Measurements from ENCODE around the gene ASIC4.

Gene ASIC4

GRCh38 chr2:219538504-219538951 lies 24.2 kb downstream of the ASIC4 start:
- Mint-ChIP-seq H3K4me1 (peaks cover 7 to 19% of the 10 kb centered on the region in 2 donors), H3K4me3 (no peak overlapping the region), H3K27ac (no peak overlapping the region), H3K27me3 (peaks cover 47 to 80% of the 10 kb centered on the region in 2 donors), H3K9me3 (no peaks in the 10 kb centered on the region), H3K36me3 (peaks cover 24 to 36% of the 10 kb centered on the region in 2 donors)
- ATAC-seq (replicated peaks) = no peak
- DNase-seq = no peak

- Mint-ChIP-seq H3K27me3 (peaks cover 46 to 80% of the 10 kb centered on the region in 2 donors), H3K4me1 (peaks cover 7 to 20% of the 10 kb centered on the region in 2 donors), H3K4me3 (no peak overlapping the region), H3K27ac (no peak overlapping the region), H3K36me3 (peaks cover 24 to 36% of the 10 kb centered on the region in 2 donors), H3K9me3 (no peaks in the 10 kb centered on the region)
- DNase-seq (no peak), ATAC-seq (replicated peaks) (no peak)
Measured at GRCh38 chr2:219538956-219539788, 24.9 kb downstream of the ASIC4 start.

- ATAC-seq (replicated peaks) = no peak
- Mint-ChIP-seq H3K27me3 (peaks cover 54 to 88% of the 10 kb centered on the region in 2 donors), H3K9me3 (no peaks in the 10 kb centered on the region), H3K36me3 (peaks cover 24 to 36% of the 10 kb centered on the region in 2 donors), H3K27ac (no peak overlapping the region), H3K4me1 (peaks cover 14 to 29% of the 10 kb centered on the region in 2 donors), H3K4me3 (no peak overlapping the region)
- no peak for DNase-seq
Measured at GRCh38 chr2:219539926-219540678, 25.8 kb downstream of the ASIC4 start.

- Mint-ChIP-seq H3K4me3 (no peak overlapping the region), H3K27me3 (peaks cover 49 to 88% of the 10 kb centered on the region in 2 donors), H3K36me3 (peaks cover 24 to 36% of the 10 kb centered on the region in 2 donors), H3K4me1 (peaks cover 14 to 29% of the 10 kb centered on the region in 2 donors), H3K27ac (peak overlapping the region; percentile 3), H3K9me3 (no peaks in the 10 kb centered on the region)
- ATAC-seq (replicated peaks) (no peak), DNase-seq (no peak)
Measured at GRCh38 chr2:219540784-219541504, 26.7 kb downstream of the ASIC4 start.

GRCh38 chr2:219541611-219542180 lies 27.4 kb downstream of the ASIC4 start:
- Mint-ChIP-seq H3K27me3 (peaks cover 50 to 88% of the 10 kb centered on the region in 2 donors), H3K9me3 (no peaks in the 10 kb centered on the region), H3K4me1 (peaks cover 14 to 29% of the 10 kb centered on the region in 2 donors), H3K4me3 (peak overlapping the region; percentile 29 to 64), H3K36me3 (peaks cover 24 to 36% of the 10 kb centered on the region in 2 donors), H3K27ac (no peak overlapping the region)
- ATAC-seq (replicated peaks) (peak; percentile 65 to 72), DNase-seq (peak; percentile 82)

- peaks cover 55 to 86% of the 10 kb centered on the region in 2 donors for H3K27me3 Mint-ChIP-seq
- peak; percentile 12 for DNase-seq
- H3K36me3 Mint-ChIP-seq = peaks cover 21 to 34% of the 10 kb centered on the region in 2 donors
- no peaks in the 10 kb centered on the region for H3K9me3 Mint-ChIP-seq
- ATAC-seq (replicated peaks) = peak; percentile 58 to 59
- H3K4me1 Mint-ChIP-seq = peaks cover 14 to 29% of the 10 kb centered on the region in 2 donors
- no peak overlapping the region for H3K27ac Mint-ChIP-seq
- peak overlapping the region; percentile 83 to 84 for H3K4me3 Mint-ChIP-seq
Measured at GRCh38 chr2:219542931-219543595, 28.8 kb downstream of the ASIC4 start.

- peaks cover 17 to 29% of the 10 kb centered on the region in 2 donors for H3K36me3 Mint-ChIP-seq
- H3K9me3 Mint-ChIP-seq = no peaks in the 10 kb centered on the region
- peaks cover 14 to 29% of the 10 kb centered on the region in 2 donors for H3K4me1 Mint-ChIP-seq
- H3K27ac Mint-ChIP-seq = peak within 1 kb of the TSS; percentile 90
- peak within 1 kb of the TSS; percentile 83 to 84 for H3K4me3 Mint-ChIP-seq
- peak; percentile 92 for DNase-seq
- peaks cover 58 to 87% of the 10 kb centered on the region in 2 donors for H3K27me3 Mint-ChIP-seq
- peak; percentile 79 to 81 for ATAC-seq (replicated peaks)
Measured at GRCh38 chr2:219543596-219544358, 29.5 kb downstream of the ASIC4 start, which contains the start of the genes CHPF and TMEM198. CHPF (minus strand) TSS chr2:219543809; CDS start chr2:219543538, 271 bp downstream. TMEM198 (plus strand) TSS chr2:219544028; CDS start chr2:219544728, 700 bp downstream.

- Mint-ChIP-seq H3K27ac (peak overlapping the region; percentile 90), H3K4me1 (peaks cover 14 to 29% of the 10 kb centered on the region in 2 donors), H3K4me3 (peak overlapping the region; percentile 83 to 84), H3K27me3 (peaks cover 58 to 87% of the 10 kb centered on the region in 2 donors), H3K36me3 (peaks cover 9 to 21% of the 10 kb centered on the region in 2 donors), H3K9me3 (no peaks in the 10 kb centered on the region)
- ATAC-seq (replicated peaks) (no peak), DNase-seq (no peak)
Measured at GRCh38 chr2:219544567-219544966, 30.3 kb downstream of the ASIC4 start.

- H3K27ac Mint-ChIP-seq = no peak overlapping the region
- peaks cover 56 to 87% of the 10 kb centered on the region in 2 donors for H3K27me3 Mint-ChIP-seq
- no peak for ATAC-seq (replicated peaks)
- no peak for DNase-seq
- no peak overlapping the region for H3K4me3 Mint-ChIP-seq
- H3K4me1 Mint-ChIP-seq = peaks cover 14 to 29% of the 10 kb centered on the region in 2 donors
- peaks cover 8 to 13% of the 10 kb centered on the region in 2 donors for H3K36me3 Mint-ChIP-seq
- no peaks in the 10 kb centered on the region for H3K9me3 Mint-ChIP-seq
Measured at GRCh38 chr2:219545295-219545942, 31.1 kb downstream of the ASIC4 start.

GRCh38 chr2:219545943-219546352 lies 31.7 kb downstream of the ASIC4 start:
- no peak overlapping the region for H3K27ac Mint-ChIP-seq
- peaks cover 56 to 87% of the 10 kb centered on the region in 2 donors for H3K27me3 Mint-ChIP-seq
- H3K4me3 Mint-ChIP-seq = no peak overlapping the region
- H3K4me1 Mint-ChIP-seq = peaks cover 16 to 29% of the 10 kb centered on the region in 2 donors
- DNase-seq = no peak
- peaks cover 5 to 12% of the 10 kb centered on the region in 2 donors for H3K36me3 Mint-ChIP-seq
- no peaks in the 10 kb centered on the region for H3K9me3 Mint-ChIP-seq
- no peak for ATAC-seq (replicated peaks)

GRCh38 chr2:219547621-219548020 lies 33.3 kb downstream of the ASIC4 start:
- Mint-ChIP-seq H3K27me3 (peaks cover 63 to 85% of the 10 kb centered on the region in 2 donors), H3K4me1 (peaks cover 18 to 26% of the 10 kb centered on the region in 2 donors), H3K9me3 (no peaks in the 10 kb centered on the region), H3K4me3 (no peak overlapping the region), H3K27ac (no peak overlapping the region), H3K36me3 (peaks cover 0 to 7% of the 10 kb centered on the region in 2 donors)
- DNase-seq = no peak
- ATAC-seq (replicated peaks) = no peak

- ATAC-seq (replicated peaks) (no peak), DNase-seq (no peak)
- Mint-ChIP-seq H3K27me3 (peaks cover 71 to 91% of the 10 kb centered on the region in 2 donors), H3K36me3 (peaks cover 0 to 7% of the 10 kb centered on the region in 2 donors), H3K27ac (no peak overlapping the region), H3K4me3 (no peak overlapping the region), H3K4me1 (peaks cover 15 to 21% of the 10 kb centered on the region in 2 donors), H3K9me3 (no peaks in the 10 kb centered on the region)
Measured at GRCh38 chr2:219548990-219549389, 34.7 kb downstream of the ASIC4 start.
